NCI-H446 treated with DMSO at 0.1 percent for 48 hours (cell line): Measurements from ENCODE around the gene PYGB.
"Not testable (repeated sequence)": the region's sequence is repeated elsewhere in the genome, so short reads cannot be mapped to it uniquely, and the experiment has no call there.

ENCODE experiments used
- DNase-seq: peaks from one replicate; lab custom pipeline; 2025; lab: John Stamatoyannopoulos, UW

Gene PYGB

DNA sequence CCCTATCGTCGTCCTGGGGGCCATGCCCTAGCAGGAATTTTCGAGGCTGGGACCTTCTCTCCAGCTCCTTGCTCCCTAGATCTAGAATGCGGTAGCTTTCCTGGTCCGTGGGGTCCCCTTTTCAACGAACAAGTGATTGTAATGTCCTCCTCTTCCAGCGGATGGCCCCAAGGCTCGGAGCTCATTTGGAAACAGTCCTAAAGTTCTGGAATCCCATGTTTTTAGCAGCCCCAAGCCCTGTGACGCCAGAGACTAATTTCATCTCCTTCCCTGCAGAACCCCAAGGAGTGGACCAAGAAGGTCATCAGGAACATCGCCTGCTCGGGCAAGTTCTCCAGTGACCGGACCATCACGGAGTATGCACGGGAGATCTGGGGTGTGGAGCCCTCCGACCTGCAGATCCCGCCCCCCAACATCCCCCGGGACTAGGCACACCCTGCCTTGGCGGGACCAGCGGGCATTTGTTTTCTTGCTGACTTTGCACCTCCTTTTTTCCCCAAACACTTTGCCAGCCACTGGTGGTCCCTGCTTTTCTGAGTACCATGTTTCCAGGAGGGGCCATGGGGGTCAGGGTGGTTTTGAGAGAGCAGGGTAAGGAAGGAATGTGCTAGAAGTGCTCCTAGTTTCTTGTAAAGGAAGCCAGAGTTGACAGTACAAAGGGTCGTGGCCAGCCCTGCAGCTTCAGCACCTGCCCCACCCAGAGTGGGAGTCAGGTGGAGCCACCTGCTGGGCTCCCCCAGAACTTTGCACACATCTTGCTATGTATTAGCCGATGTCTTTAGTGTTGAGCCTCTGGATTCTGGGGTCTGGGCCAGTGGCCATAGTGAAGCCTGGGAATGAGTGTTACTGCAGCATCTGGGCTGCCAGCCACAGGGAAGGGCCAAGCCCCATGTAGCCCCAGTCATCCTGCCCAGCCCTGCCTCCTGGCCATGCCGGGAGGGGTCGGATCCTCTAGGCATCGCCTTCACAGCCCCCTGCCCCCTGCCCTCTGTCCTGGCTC is 48.5 kb downstream of the PYGB start:
- DNase-seq, result no peak

- DNase-seq, result no peak
Observed at GRCh38 chr20:25297141-25297905, 49.4 kb downstream of the PYGB start.

DNA sequence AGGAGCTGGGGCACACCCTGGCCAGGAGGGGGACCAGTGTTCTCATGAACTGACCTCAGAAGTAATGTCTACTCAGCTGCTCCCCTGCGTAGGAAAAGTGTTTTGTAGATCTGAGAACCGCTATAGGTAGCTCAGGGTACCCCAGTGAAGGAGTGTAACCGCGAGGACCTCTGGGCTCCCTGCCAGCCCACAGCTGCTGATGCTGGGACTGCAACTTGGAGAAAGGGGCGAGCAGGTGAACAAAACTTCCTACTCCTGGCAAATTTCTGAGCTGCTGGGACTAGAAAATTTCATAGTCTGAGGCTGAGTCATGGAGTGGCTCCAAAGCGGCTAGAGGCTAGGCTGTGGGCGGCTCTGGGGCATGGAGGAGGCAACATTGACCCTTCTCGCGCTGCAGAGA is 51.9 kb downstream of the PYGB start:
- DNase-seq, result no peak

DNA sequence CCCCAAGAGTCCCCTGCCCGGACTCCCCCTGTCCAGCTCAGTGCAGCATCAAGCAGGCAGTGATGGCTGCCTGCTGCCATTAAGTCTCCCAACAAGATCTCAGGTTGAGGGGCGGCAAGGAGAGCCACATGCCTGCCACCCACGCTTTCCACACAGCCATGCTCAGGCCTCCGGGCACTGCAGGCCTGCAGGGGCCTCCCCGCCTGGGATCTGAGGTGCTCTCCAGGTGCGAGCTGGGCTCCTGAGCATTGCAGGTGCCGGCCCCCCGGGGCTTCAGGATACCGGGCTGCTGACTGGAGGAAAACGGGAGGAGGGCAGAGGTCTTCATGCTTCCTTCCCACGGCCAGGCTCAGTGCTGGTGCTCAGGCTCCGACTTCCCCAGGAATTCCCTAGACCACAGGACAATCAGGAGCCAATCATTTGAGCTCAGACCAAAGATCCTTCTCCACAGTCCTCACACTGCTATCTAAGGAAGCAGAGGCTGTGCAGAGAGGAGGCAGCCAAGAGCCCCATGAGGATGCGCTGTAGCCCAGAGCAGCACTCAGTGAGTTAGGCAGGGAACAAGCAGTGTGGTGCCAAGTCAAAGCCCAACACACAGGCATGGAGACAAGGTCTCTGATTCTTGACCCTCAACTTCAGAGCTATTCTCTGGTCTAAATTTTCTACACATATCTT is 52.7 kb downstream of the PYGB start:
- no peak for DNase-seq

GRCh38 chr20:25301357-25301920 is 53.6 kb downstream of the PYGB start:
- no peak for DNase-seq

GRCh38 chr20:25302596-25302995 is 54.7 kb downstream of the PYGB start:
- no peak for DNase-seq

DNA sequence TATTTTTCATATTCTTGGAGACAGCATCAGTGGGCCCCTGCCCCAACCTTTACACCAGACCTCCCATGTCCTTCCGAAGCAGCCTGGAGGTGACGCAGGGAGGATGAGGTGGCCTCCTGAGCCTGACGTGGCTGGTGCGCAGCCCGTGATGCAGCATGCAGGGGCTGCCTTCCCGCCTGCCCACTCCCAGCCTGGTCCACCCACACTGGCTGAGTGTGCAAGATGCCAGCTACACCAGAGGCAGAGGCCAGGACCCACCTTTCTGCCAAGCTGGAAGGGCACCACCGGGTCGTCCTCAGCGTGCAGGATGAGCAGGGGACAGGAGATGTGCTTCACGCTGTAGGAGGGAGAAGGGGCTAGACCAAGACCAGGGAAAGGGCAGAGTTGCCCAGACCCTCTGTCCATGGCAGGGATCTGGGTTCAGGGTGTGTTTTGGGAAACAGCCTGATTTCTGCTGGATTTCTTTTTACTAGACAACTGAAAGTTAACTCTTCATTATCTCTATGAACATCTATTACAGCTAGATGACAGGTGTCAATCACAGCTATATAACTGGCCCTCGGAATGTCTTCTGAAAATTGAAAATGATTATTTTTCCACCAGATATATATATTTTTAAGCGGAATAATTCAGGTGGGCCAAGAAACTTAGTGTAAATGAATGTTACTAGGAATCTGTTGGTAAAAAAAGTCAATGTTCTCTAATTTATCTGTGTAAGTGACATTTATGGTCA is 55.6 kb downstream of the PYGB start:
- no peak for DNase-seq

GRCh38 chr20:25304025-25304549 is 56.2 kb downstream of the PYGB start:
- no peak for DNase-seq

DNA sequence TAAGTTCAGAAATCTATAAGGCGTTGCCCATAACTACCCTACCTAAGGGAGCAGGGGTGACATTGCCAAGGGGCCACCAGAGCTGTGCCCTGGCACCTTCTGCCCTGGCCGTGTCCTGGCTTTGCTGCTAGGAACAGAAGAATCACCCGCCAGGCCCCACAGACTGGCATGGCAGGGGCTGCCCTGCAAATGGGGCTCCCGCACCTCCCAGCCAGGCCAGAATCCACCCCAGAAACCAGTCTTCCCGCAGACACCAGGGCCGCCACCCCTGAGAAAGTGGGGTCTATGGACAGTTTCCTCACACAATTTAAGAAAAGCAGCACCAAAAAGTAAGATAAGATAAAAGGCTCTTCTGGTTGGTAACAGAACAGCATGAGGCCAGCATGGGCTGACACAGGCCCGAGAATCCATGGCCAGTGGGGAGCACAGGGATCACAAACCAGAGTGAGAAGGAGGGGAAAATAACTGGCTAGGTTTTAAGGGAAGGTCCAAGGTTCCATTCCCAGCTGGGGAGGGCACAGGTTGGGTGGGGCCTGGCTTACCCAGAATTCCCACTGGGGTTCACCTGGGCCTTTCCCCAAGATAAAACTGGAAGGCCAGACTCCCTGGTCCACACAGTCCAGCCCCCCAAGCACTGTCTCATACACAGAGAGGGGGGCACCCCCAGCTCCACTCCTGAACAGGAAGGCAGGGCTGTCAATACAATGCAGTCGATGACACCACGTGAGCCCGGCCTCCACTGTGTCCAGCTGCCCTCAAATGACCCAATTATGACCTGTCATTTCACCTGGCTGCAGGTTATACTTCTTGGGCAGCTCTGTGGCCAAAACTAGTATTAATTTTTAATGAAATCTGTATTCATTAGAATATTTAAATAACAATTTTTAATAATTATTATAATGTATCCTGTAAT is 59.4 kb downstream of the PYGB start:
- no peak for DNase-seq

DNA sequence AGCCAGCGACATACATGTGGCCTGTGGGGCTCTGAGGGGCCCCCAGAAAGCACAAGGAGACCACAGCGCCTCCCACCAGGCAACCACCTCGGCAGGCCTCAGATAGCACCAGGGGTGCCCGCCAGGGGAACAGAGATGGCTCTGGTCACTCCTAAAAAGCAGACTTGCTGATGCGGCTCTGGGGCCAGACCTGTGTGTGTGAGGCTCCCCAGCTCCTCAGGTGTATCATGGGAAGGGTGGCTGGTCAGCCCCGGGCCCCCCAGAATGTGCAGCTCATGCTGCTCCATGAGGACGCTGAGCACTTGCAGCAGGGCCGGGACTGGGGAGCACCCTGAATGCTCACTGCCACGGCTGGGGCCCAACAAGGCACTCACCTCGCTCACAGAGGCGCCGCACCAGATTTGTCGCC is 60.2 kb downstream of the PYGB start:
- DNase-seq, result no peak

GRCh38 chr20:25308671-25309394 is 60.9 kb downstream of the PYGB start:
- DNase-seq, result no peak

- DNase-seq, result no peak
Observed at GRCh38 chr20:25309395-25310267, 61.7 kb downstream of the PYGB start.

DNA sequence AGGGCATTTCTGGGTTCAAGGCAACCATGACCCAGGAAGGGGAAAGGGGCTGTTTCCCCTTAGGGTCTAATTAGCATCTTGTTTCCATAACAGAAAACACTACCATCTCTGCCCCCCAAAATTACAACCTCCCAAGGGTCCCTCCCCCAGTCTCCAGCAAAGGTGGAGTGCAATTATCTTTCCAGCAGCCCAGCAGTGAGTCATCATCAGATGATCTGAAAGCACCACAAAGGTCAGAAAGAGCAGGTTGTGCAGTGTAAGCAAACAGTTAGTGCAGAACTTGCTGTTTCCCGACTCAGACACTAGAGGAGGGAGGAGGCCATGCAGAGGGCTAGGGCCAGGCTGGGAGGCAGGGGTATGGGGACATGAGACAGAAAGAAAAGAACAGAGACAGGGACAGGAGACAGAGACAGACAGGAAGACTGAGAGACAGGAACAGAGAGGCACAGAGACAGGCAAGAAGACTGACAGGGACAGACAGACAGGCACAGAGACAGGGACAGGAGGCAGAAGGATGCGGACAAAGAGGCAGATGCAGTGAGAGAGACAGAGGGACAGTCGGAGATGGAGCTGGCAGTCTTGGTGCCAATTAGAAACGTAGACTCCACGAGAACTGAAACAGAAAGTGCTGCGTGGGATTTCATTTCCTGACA is 62.5 kb downstream of the PYGB start:
- no peak for DNase-seq

DNA sequence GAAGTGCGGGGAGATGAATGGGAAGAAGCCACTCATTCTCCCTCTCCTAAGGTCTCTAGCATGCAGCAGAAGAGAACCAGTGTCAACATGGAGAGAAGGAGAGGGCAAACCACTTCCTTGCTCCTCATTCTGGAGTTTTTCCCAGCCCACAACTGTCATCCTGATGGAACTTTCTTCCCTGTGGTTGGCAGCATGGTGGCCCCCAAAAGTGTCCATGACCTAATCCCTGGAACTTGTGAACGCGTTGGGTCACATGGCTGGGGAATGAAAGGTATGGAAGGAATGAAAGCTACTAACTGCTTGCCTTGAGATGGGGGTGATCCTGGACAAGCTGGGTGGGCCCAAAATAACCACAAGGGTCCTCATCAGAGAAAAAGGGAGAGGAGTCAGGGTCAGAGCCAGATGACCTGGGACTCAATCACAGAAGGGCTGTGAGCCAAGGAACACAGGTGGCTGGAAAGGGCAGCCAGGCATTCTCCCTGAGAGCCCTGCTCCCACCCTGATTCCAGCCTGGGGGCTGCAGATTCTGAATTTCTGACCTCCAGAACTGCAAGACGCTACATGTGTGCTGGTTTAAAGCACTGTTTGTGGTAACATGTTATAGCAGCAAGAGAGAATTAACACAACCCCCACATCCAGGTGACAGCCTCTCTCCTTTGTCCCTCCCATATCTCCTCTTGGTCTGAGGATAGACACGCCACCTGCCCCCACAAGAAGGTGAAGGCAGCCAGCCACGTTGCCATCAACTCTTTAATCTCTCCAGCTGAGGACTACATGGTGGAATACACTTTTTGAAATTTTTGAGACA is 63.2 kb downstream of the PYGB start:
- DNase-seq, result no peak

GRCh38 chr20:25312716-25313115 is 64.8 kb downstream of the PYGB start:
- not testable (repeated sequence) for DNase-seq

DNA sequence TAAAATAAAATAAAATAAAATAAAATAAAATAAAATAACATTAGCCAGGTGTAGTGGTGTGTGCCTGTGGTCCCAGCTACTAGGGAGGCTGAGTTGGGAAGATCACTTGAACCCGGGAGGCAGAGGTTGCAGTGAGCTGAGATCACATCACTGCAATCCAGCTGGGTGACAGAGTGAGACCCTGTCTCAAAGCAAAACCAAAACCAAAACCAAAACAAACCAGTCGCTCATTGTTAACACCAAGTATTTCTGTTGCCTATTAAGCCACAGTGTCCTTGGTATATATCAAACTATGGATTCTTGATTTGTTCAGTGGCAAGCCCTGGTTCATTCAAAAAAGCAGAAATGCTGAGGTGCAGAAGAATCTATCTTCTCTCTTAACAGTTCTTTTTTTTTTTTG is 65.7 kb downstream of the PYGB start:
- no peak for DNase-seq
